Activated CD4-positive, alpha-beta T cell treated with anti-CD3 and anti-CD28 coated beads for 36 hours (primary cell): ENCODE results near the gene RECK. TPM values are rescaled to one million over a fixed set of nuclear protein-coding genes. Genes with fewer than 3 reads are reported as not detected.

Experiments
- ATAC-seq: fragments of 200-7000 bp; cut with Tn5 transposase; one replicate; pipeline ENCODE4 v1.10.0; 2021; ENCODE audit warnings: mild to moderate bottlenecking, moderate library complexity
- CTCF ChIA-PET: fragments of 350-600 bp; sonication (Branson Sonifier 250); formaldehyde crosslinking; loops from one replicate; lab custom pipeline; 2021; ENCODE audit warnings: antibody characterized with exemption; lab: Charles Lee
- POLR2A ChIA-PET: fragments of 350-600 bp; sonication (Branson Sonifier 250); formaldehyde crosslinking; loops from one replicate; lab custom pipeline; 2021; ENCODE audit warnings: antibody characterized with exemption, inconsistent platforms; lab: Charles Lee
- DNase-seq: peaks from one replicate; pipeline ENCODE4 v3.0.0-alpha.2; 2020
- H3K27ac Mint-ChIP-seq: one replicate; pipeline ENCODE4 v1.8.0; 2021; ENCODE audit warnings: mixed read lengths
- H3K27me3 Mint-ChIP-seq: one replicate; pipeline ENCODE4 v1.8.0; 2021; ENCODE audit warnings: mixed read lengths
- H3K36me3 Mint-ChIP-seq: one replicate; pipeline ENCODE4 v1.8.0; 2021; ENCODE audit warnings: low read depth, mixed read lengths
- H3K4me1 Mint-ChIP-seq: one replicate; pipeline ENCODE4 v1.8.0; 2021; ENCODE audit warnings: mixed read lengths
- H3K4me3 Mint-ChIP-seq: one replicate; pipeline ENCODE4 v1.8.0; 2021; ENCODE audit warnings: mild to moderate bottlenecking, moderate library complexity, mixed read lengths
- H3K9me3 Mint-ChIP-seq: one replicate; pipeline ENCODE4 v1.8.0; 2021; ENCODE audit warnings: low read depth, mixed read lengths
- intact Hi-C, 2 experiments: fragments of 100-400 bp; cut with DNase I in 1 of 2; cut with micrococcal nuclease in 1 of 2; formaldehyde crosslinking; loops; one replicate each; pipeline versions ENCODE4 v1.14.2 to v1.15.1; 2022 to 2024; cut with DNase I, micrococcal nuclease
- total RNA-seq, 2 experiments: library from RNA; stranded (reverse); gene quantifications; one replicate each; pipeline ENCODE4 v1.2.3, GENCODE V29; 2021

The RECK gene
- total RNA-seq, 2 experiments from 2014 or later = 5.0 to 5.6 TPM

- H3K4me3 Mint-ChIP-seq = no peak overlapping the region
- CTCF ChIA-PET = interaction anchor here (0.6 to 6.3 kb wide), 5 partner anchors 9 to 382 kb away, joined by 3 to 121 read pairs (median 3); partner anchors contain the start of gene OR2S2
Measured at GRCh38 chr9:36025746-36026145, 11.0 kb upstream of the RECK start.

DNA sequence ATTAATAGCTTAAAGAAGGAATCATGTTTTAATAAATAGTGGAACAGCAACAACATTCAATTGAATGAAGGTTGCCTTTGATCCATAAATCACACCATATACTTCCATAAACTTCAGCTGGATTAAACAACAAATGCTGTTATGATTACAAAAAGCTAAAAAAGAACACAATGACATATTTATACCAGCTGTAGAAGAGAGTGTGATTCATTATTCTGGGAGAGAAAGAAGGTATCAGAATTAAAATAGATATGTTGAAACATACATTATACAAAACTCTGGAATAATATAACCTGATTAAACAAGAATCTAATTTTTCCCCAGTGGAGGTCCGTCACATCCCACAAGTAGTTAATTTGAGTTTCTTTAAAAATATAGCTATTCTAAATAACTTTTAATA lies 7.5 kb upstream of the RECK start:
- H3K27ac Mint-ChIP-seq = no peak overlapping the region
- no peaks in the 10 kb centered on the region for H3K36me3 Mint-ChIP-seq
- ChIA-PET CTCF (interaction anchor here (0.7 to 1.4 kb wide), 10 partner anchors 8 to 300 kb away, joined by 3 to 8 read pairs (median 4); no protein-coding TSS in a partner anchor), POLR2A (no interaction called here)
- H3K4me1 Mint-ChIP-seq = no peaks in the 10 kb centered on the region
- ATAC-seq = no peak
- H3K4me3 Mint-ChIP-seq = no peak overlapping the region
- intact Hi-C loops = no loop called here
- no peak for DNase-seq
- H3K9me3 Mint-ChIP-seq = no peaks in the 10 kb centered on the region
- peaks cover 4% of the 10 kb centered on the region for H3K27me3 Mint-ChIP-seq

More at GRCh38 chr9:36025746-36026145, 11.0 kb upstream of the RECK start:
- H3K27me3 Mint-ChIP-seq = peaks cover 4% of the 10 kb centered on the region
- no peak for ATAC-seq
- intact Hi-C loops = no loop called here
- no peaks in the 10 kb centered on the region for H3K36me3 Mint-ChIP-seq
- no peaks in the 10 kb centered on the region for H3K4me1 Mint-ChIP-seq
- POLR2A ChIA-PET = no interaction called here
- no peak overlapping the region for H3K27ac Mint-ChIP-seq
- DNase-seq = no peak
- H3K9me3 Mint-ChIP-seq = no peaks in the 10 kb centered on the region

- DNase-seq (no peak), ATAC-seq (no peak)
- no peaks in the 10 kb centered on the region for H3K36me3 Mint-ChIP-seq
- no peak overlapping the region for H3K4me3 Mint-ChIP-seq
- no peaks in the 10 kb centered on the region for H3K4me1 Mint-ChIP-seq
- H3K27me3 Mint-ChIP-seq = peaks cover 4% of the 10 kb centered on the region
- H3K9me3 Mint-ChIP-seq = no peaks in the 10 kb centered on the region
- ChIA-PET CTCF (interaction anchor here (0.6 to 1.4 kb wide), 9 partner anchors 9 to 1436 kb away, joined by 3 to 8 read pairs (median 4); no protein-coding TSS in a partner anchor), POLR2A (no interaction called here)
- intact Hi-C loops = loop anchor here in 1 of 2 experiments (10.0 kb wide), 1 partner anchor 375 kb away; the partner anchor contains the start of genes CCDC107, RMRP and SIT1
- no peak overlapping the region for H3K27ac Mint-ChIP-seq
Measured at GRCh38 chr9:36029765-36030528, 6.8 kb upstream of the RECK start.

DNA sequence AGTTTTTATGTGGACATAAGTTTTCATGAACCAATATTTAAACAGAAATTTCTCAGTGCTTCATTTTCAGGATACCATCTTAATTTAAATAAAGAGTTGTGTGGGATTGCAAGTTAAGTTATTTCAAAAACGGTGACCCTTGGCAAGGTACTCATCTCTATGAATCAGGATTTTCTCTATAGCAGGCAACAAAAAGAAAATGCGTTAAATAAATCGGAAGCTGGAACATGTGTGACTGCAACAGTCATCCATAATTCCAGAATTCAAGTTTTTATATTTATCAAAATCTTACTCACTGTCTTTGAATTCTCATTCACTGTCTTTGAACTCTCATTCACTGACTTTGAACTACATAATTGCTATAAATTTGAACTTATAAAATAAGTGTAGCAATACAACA lies 5.8 kb upstream of the RECK start:
- intact Hi-C loops = loop anchor here in 1 of 2 experiments (10.0 kb wide), 1 partner anchor 376 kb away; the partner anchor contains the start of genes CCDC107, RMRP and SIT1
- Mint-ChIP-seq H3K4me3 (no peak overlapping the region), H3K9me3 (no peaks in the 10 kb centered on the region), H3K36me3 (no peaks in the 10 kb centered on the region), H3K4me1 (no peaks in the 10 kb centered on the region), H3K27me3 (peaks cover 4% of the 10 kb centered on the region), H3K27ac (no peak overlapping the region)
- ATAC-seq (no peak), DNase-seq (no peak)
- POLR2A ChIA-PET = no interaction called here
- CTCF ChIA-PET = interaction anchor here (0.6 to 1.1 kb wide), 2 partner anchors 19 to 76 kb away, joined by 3 read pairs; no protein-coding TSS in a partner anchor

GRCh38 chr9:36031774-36032555 lies 4.7 kb upstream of the RECK start:
- ATAC-seq = no peak
- ChIA-PET POLR2A (interaction anchor here (0.6 kb wide), 1 partner anchor 1997 kb away, joined by 3 read pairs; no protein-coding TSS in a partner anchor), CTCF (interaction anchor here (0.7 to 1.9 kb wide), 6 partner anchors 9 to 952 kb away, joined by 3 to 11 read pairs (median 4); partner anchors contain the start of gene FANCG)
- Mint-ChIP-seq H3K4me3 (no peak overlapping the region), H3K9me3 (no peaks in the 10 kb centered on the region), H3K27ac (no peak overlapping the region), H3K27me3 (peaks cover 4% of the 10 kb centered on the region), H3K4me1 (peaks cover 4% of the 10 kb centered on the region), H3K36me3 (no peaks in the 10 kb centered on the region)
- no peak for DNase-seq
- intact Hi-C loops = loop anchor here in 1 of 2 experiments (10.0 kb wide), 1 partner anchor 377 kb away; the partner anchor contains the start of genes CCDC107, RMRP and SIT1

- DNase-seq = no peak
- intact Hi-C loops = loop anchor here in 1 of 2 experiments (10.0 kb wide), 1 partner anchor 379 kb away; the partner anchor contains the start of genes CCDC107, RMRP and SIT1
- no peak overlapping the region for H3K27ac Mint-ChIP-seq
- ChIA-PET CTCF (interaction anchor here (1.0 to 5.4 kb wide), 3 partner anchors 10 to 157 kb away, joined by 3 to 42 read pairs (median 4); partner anchors contain the start of gene CLTA), POLR2A (no interaction called here)
- peaks cover 16% of the 10 kb centered on the region for H3K4me1 Mint-ChIP-seq
- H3K4me3 Mint-ChIP-seq = no peak overlapping the region
- ATAC-seq = no peak
- no peaks in the 10 kb centered on the region for H3K36me3 Mint-ChIP-seq
- peaks cover 4% of the 10 kb centered on the region for H3K27me3 Mint-ChIP-seq
- no peaks in the 10 kb centered on the region for H3K9me3 Mint-ChIP-seq
Measured at GRCh38 chr9:36033788-36034187, 2.9 kb upstream of the RECK start.

DNA sequence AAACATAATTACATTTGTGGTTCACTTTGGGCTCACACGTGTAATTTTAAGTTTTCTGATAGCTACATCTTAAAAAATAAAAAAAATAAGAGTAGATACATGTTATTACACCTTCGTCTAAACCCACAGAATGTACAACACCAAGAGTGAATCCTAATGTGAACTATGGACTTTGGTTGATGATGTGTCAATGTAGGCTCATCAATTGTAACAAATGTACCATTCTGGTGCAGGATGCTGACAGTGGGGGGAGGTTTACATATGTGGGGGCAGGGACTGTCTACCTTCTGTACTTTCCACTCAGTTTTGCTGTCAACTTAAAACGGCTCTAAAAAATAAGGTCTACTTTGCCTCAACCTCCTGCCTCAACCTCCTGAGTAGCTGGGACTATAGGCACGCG lies 2.5 kb upstream of the RECK start:
- Mint-ChIP-seq H3K9me3 (no peaks in the 10 kb centered on the region), H3K27me3 (peaks cover 4% of the 10 kb centered on the region), H3K27ac (no peak overlapping the region), H3K4me3 (no peak overlapping the region), H3K36me3 (no peaks in the 10 kb centered on the region), H3K4me1 (peaks cover 16% of the 10 kb centered on the region)
- intact Hi-C loops = loop anchor here in 1 of 2 experiments (10.0 kb wide), 1 partner anchor 379 kb away; the partner anchor contains the start of genes CCDC107, RMRP and SIT1
- POLR2A ChIA-PET = no interaction called here
- CTCF ChIA-PET = interaction anchor here (1.0 to 5.4 kb wide), 3 partner anchors 11 to 157 kb away, joined by 3 to 42 read pairs (median 4); partner anchors contain the start of gene CLTA
- DNase-seq (no peak), ATAC-seq (no peak)

GRCh38 chr9:36035006-36035405 lies 1.7 kb upstream of the RECK start:
- ChIA-PET CTCF (interaction anchor here (0.7 to 5.4 kb wide), 4 partner anchors 9 to 89 kb away, joined by 3 to 42 read pairs (median 4); no protein-coding TSS in a partner anchor), POLR2A (no interaction called here)
- no peaks in the 10 kb centered on the region for H3K36me3 Mint-ChIP-seq
- ATAC-seq (no peak), DNase-seq (no peak)
- no peak overlapping the region for H3K4me3 Mint-ChIP-seq
- H3K27ac Mint-ChIP-seq = no peak overlapping the region
- H3K27me3 Mint-ChIP-seq = peaks cover 4% of the 10 kb centered on the region
- intact Hi-C loops = loop anchor here (1.0 to 10.0 kb wide), 3 partner anchors 25 to 380 kb away; partner anchors contain the start of genes CCDC107 (in 1 of the 2), CCIN (in 1 of the 2), RMRP (in 1 of the 2) and SIT1 (in 1 of the 2)
- H3K4me1 Mint-ChIP-seq = peaks cover 23% of the 10 kb centered on the region
- no peaks in the 10 kb centered on the region for H3K9me3 Mint-ChIP-seq

DNA sequence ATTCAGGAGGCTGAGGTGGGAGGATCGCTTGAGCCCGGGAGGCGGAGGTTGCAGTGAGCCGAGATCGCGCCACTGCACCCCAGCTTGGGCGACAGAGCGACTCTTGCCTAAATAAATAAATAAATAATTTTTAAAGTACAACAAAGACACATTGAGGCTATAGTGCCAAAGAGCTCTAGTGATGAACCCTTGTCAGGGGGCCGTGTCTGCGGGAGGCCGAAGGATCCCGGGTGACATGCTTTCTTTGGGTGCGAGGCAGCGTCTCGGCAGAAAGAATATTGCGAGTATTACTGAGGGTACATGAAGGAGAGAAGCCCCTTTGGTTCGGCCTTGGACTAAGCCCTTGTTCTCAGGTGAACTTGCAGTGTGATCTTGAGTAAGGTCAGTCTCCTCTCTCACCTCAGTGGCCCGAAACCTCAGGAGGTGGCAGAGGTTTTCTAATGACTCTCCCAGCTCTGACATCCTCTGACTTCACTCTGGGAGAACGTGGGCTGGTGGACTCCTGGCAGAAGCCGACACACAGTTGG lies 397 bp upstream of the RECK start:
- Mint-ChIP-seq H3K9me3 (no peaks in the 10 kb centered on the region), H3K27ac (peak overlapping the region; percentile 49), H3K27me3 (no peaks in the 10 kb centered on the region), H3K4me1 (peaks cover 34% of the 10 kb centered on the region), H3K36me3 (no peaks in the 10 kb centered on the region), H3K4me3 (peak overlapping the region; percentile 83)
- POLR2A ChIA-PET = interaction anchor here (0.6 kb wide), 1 partner anchor 48 kb away, joined by 3 read pairs; no protein-coding TSS in a partner anchor
- CTCF ChIA-PET = interaction anchor here (0.6 to 5.4 kb wide), 8 partner anchors 9 to 154 kb away, joined by 3 to 42 read pairs (median 4); partner anchors contain the start of gene CLTA
- intact Hi-C loops = loop anchor here (1.0 to 10.0 kb wide), 8 partner anchors 100 to 536 kb away; partner anchors contain the start of genes CCDC107 (in 1 of the 2), CCIN (in 1 of the 2), CLTA (in 1 of the 2) and GLIPR2 (in 1 of the 2)
- DNase-seq (no peak), ATAC-seq (no peak)

DNA sequence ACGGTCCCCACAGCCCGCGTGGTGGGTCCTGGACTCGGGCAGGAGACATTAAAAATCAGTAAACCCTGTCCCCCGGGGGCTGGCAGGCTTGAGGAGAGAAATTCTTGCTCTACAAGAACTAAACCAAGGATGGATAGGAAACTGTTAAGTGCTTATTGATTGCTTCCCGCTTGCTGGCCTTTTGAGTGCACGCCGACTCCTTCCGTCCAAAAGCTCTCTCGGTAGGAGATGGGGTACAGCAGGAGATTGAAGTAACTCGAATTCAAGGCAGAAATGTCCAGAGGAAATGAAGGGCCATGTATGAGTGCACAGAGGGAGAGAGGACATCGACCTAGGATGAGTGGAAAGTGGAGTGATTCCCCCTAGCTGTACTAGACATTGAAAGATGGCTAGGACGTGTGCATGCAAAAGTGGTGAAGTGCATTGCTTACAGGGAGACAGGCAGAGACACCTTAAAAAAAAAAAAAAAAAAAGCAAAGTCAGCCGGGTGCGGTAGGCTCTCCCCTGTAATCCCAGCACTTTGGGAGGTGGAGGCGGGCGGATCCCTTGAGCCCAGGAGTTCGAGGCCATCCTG lies 923 bp downstream of the RECK start:
- no peaks in the 10 kb centered on the region for H3K27me3 Mint-ChIP-seq
- CTCF ChIA-PET = interaction anchor here (0.7 to 5.4 kb wide), 4 partner anchors 9 to 30 kb away, joined by 3 to 42 read pairs (median 8); no protein-coding TSS in a partner anchor
- no peaks in the 10 kb centered on the region for H3K9me3 Mint-ChIP-seq
- peak overlapping the region; percentile 85 for H3K27ac Mint-ChIP-seq
- no peaks in the 10 kb centered on the region for H3K36me3 Mint-ChIP-seq
- H3K4me1 Mint-ChIP-seq = peaks cover 47% of the 10 kb centered on the region
- peak overlapping the region; percentile 83 for H3K4me3 Mint-ChIP-seq
- intact Hi-C loops = loop anchor here (1.0 to 10.0 kb wide), 6 partner anchors 129 to 535 kb away; partner anchors contain the start of genes CCDC107 (in 1 of the 2), CCIN (in 1 of the 2), CREB3 (in 1 of the 2) and GNE (in 1 of the 2)
- ATAC-seq (peak; percentile 11), DNase-seq (no peak)
- POLR2A ChIA-PET = no interaction called here
